HepG2 (cell line): ENCODE results near the gene SUOX. TPM values are rescaled to one million over a fixed set of nuclear protein-coding genes. Genes with fewer than 3 reads are reported as not detected.

ENCODE experiments used
- AGO1 ChIP-seq: fragments of 200-400 bp; formaldehyde crosslinking; IDR thresholded peaks from 2 replicates; pipeline ENCODE4 v1.6.1; 2017; ENCODE audit warnings: mild to moderate bottlenecking, low read depth, low read length, moderate library complexity; ENCODE audit not compliant: poor library complexity, severe bottlenecking
- DNMT1 ChIP-seq: sonication (generic); formaldehyde crosslinking; IDR thresholded peaks from 2 replicates; pipeline ENCODE4 v1.5.1; 2020; ENCODE audit warnings: mild to moderate bottlenecking, missing genetic modification reagents
- GPBP1L1 ChIP-seq: sonication (generic); formaldehyde crosslinking; IDR thresholded peaks from 2 replicates; pipeline ENCODE4 v1.5.0; 2020; ENCODE audit warnings: mild to moderate bottlenecking, missing genetic modification reagents
- HES4 ChIP-seq: sonication (generic); formaldehyde crosslinking; IDR thresholded peaks from 2 replicates; pipeline ENCODE4 v1.9.0; 2021; ENCODE audit warnings: mild to moderate bottlenecking, missing genetic modification reagents, borderline replicate concordance
- HMG20B ChIP-seq: conservative IDR thresholded peaks from 2 replicates; pipeline ENCODE4 v1.6.1; 2016; ENCODE audit warnings: missing genetic modification reagents, missing compliant biosample characterization
- KAT2B ChIP-seq: fragments of 150-350 bp; IDR thresholded peaks from 2 replicates; pipeline ENCODE4 v1.6.1; 2014; ENCODE audit warnings: low read depth, low read length, borderline replicate concordance
- KLF15 ChIP-seq: sonication (generic); formaldehyde crosslinking; IDR thresholded peaks from 2 replicates; pipeline ENCODE4 v1.8.1; 2023; ENCODE audit warnings: borderline replicate concordance, mild to moderate bottlenecking, inconsistent platforms, missing genetic modification reagents, mixed read lengths
- MED13 ChIP-seq: sonication (generic); formaldehyde crosslinking; IDR thresholded peaks from 2 replicates; pipeline ENCODE4 v1.5.0; 2020; ENCODE audit warnings: missing genetic modification reagents
- MLXIP ChIP-seq: sonication (generic); formaldehyde crosslinking; IDR thresholded peaks from 2 replicates; pipeline ENCODE4 v1.9.0; 2021; ENCODE audit warnings: missing genetic modification reagents, borderline replicate concordance
- NFE2 ChIP-seq: sonication (generic); formaldehyde crosslinking; IDR thresholded peaks from 2 replicates; pipeline ENCODE4 v1.4.0; 2020; ENCODE audit warnings: missing genetic modification reagents
- PHF8 ChIP-seq: sonication (generic); formaldehyde crosslinking; IDR thresholded peaks from 2 replicates; pipeline ENCODE4 v1.5.0; 2020; ENCODE audit warnings: missing genetic modification reagents
- RORA ChIP-seq: sonication (generic); formaldehyde crosslinking; IDR thresholded peaks from 2 replicates; pipeline ENCODE4 v1.5.0; 2020; ENCODE audit warnings: mild to moderate bottlenecking, missing genetic modification reagents, moderate library complexity
- SMAD9 ChIP-seq: sonication (generic); formaldehyde crosslinking; IDR thresholded peaks from 2 replicates; pipeline ENCODE4 v1.5.1; 2020; ENCODE audit warnings: mild to moderate bottlenecking, missing genetic modification reagents
- SP1 ChIP-seq, 2 experiments: fragments of 450-650 bp in 1 of 2; sonication (generic) in 1 of 2; formaldehyde crosslinking in 1 of 2; IDR thresholded peaks; 2 replicates each; pipeline versions ENCODE4 v1.4.0 to v1.6.1; 2016 to 2020; ENCODE audit warnings: missing genetic modification reagents in 1 of 2
- TAF1 ChIP-seq: sonication (generic); formaldehyde crosslinking; IDR thresholded peaks from 2 replicates; pipeline ENCODE4 v1.4.0; 2020; ENCODE audit warnings: missing genetic modification reagents
- U2AF1 ChIP-seq: fragments of 200-400 bp; formaldehyde crosslinking; optimal IDR thresholded peaks from 2 replicates; pipeline ENCODE3; 2017; ENCODE audit warnings: mild to moderate bottlenecking, low read depth, low read length
- ZNF3 ChIP-seq: IDR thresholded peaks from 2 replicates; pipeline ENCODE4 v1.7.0; 2017; ENCODE audit warnings: inconsistent platforms
- ZNF546 ChIP-seq: sonication (generic); formaldehyde crosslinking; conservative IDR thresholded peaks from 2 replicates; pipeline ENCODE4 v1.8.1; 2023; ENCODE audit warnings: mild to moderate bottlenecking, missing genetic modification reagents
- ZNF589 ChIP-seq: sonication (generic); formaldehyde crosslinking; conservative IDR thresholded peaks from 2 replicates; pipeline ENCODE4 v1.8.0; 2022; ENCODE audit warnings: mild to moderate bottlenecking, moderate library complexity, missing genetic modification reagents
- ZNF615 ChIP-seq: sonication (generic); formaldehyde crosslinking; IDR thresholded peaks from 2 replicates; pipeline ENCODE4 v1.5.0; 2020; ENCODE audit warnings: mild to moderate bottlenecking, missing genetic modification reagents, borderline replicate concordance
- ZNF740 ChIP-seq: sonication (generic); formaldehyde crosslinking; IDR thresholded peaks from 2 replicates; pipeline ENCODE4 v1.4.0; 2020; ENCODE audit warnings: missing genetic modification reagents
- ZNF776 ChIP-seq: sonication (generic); formaldehyde crosslinking; IDR thresholded peaks from 2 replicates; pipeline ENCODE4 v1.4.0; 2020; ENCODE audit warnings: mild to moderate bottlenecking, missing genetic modification reagents
- ZNF780A ChIP-seq: sonication (generic); formaldehyde crosslinking; IDR thresholded peaks from 2 replicates; pipeline ENCODE4 v1.8.0; 2022; ENCODE audit warnings: mild to moderate bottlenecking, missing genetic modification reagents, moderate library complexity
- ZNF850 ChIP-seq: sonication (generic); formaldehyde crosslinking; conservative IDR thresholded peaks from 2 replicates; pipeline ENCODE4 v1.9.0; 2021; ENCODE audit warnings: mild to moderate bottlenecking, missing genetic modification reagents
- polyA plus RNA-seq, 8 experiments: library from polyadenylated mRNA; depleted of rRNA in 3 of 8; stranded (reverse) in 7 of 8; unstranded in 1 of 8; fragments of >200 nt; fragmentation: Illumina TruSeq in 4 of 8; extraction: Trizol in 4 of 8; gene quantifications; 2 replicates each; pipeline versions ENCODE4 v1.2.1 to v1.2.3, GENCODE V29; 2011 to 2016; ENCODE audit warnings: low read depth in 4 of 8, missing spikeins in 1 of 8, mixed read lengths in 1 of 8; ENCODE audit not compliant: insufficient read depth in 1 of 8
- total RNA-seq, 5 experiments: library from RNA; depleted of rRNA; stranded (reverse); fragments of >200 nt; fragmentation: Illumina TruSeq; extraction: Trizol; gene quantifications; 2 replicates each; pipeline ENCODE4 v1.2.3, GENCODE V29; 2016; ENCODE audit warnings: low read depth in 1 of 5
- TF ChIP-seq, protein P1 (sequence below): IDR thresholded peaks from 2 replicates; pipeline ENCODE4 v1.6.1; 2016; ENCODE audit warnings: low read depth, borderline replicate concordance
- TF ChIP-seq, protein P2 (sequence below): sonication (generic); formaldehyde crosslinking; IDR thresholded peaks from 2 replicates; pipeline ENCODE4 v1.8.1; 2023; ENCODE audit warnings: mild to moderate bottlenecking, missing genetic modification reagents

Gene SUOX
- total and polyA plus RNA-seq, 2 of the 13 experiments (the other 11 are each of a cell fraction or from before 2014, with no cell fraction given), result 23.9 to 25.9 TPM

- TF ChIP-seq, protein P1, sequence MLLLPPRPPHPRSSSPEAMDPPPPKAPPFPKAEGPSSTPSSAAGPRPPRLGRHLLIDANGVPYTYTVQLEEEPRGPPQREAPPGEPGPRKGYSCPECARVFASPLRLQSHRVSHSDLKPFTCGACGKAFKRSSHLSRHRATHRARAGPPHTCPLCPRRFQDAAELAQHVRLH (CRISPR knock-in tag), result no peak
- no peak for TF ChIP-seq ZNF3
- TF ChIP-seq PHF8, result peak; percentile 97
- no peak for TF ChIP-seq ZNF740 (CRISPR knock-in tag)
- TF ChIP-seq KLF15 (CRISPR knock-in tag), result 0 out of 2 replicates have a peak, but pooled peaks have one; percentile 65
- TF ChIP-seq NFE2 (CRISPR knock-in tag), result no peak
- TF ChIP-seq MLXIP, result no peak
- no peak for TF ChIP-seq MED13
- TF ChIP-seq ZNF776 (CRISPR knock-in tag), result peak; percentile 46; the same call in 1 of the 2 replicates
- TF ChIP-seq RORA, result no peak
- TF ChIP-seq SP1 (IDR thresholded peaks at IDR 0.05), result peak; percentile 88
- peak; percentile 93 for TF ChIP-seq SP1 (CRISPR knock-in tag; IDR thresholded peaks at IDR 0.05)
- no peak for TF ChIP-seq SMAD9
- TF ChIP-seq GPBP1L1, result no peak
- TF ChIP-seq HES4, result no peak
- 0 out of 2 replicates have a peak, but pooled peaks have one; percentile 76 for TF ChIP-seq ZNF546 (CRISPR knock-in tag)
- no peak for TF ChIP-seq ZNF850
- 0 out of 2 replicates have a peak, but pooled peaks have one; percentile 10 for TF ChIP-seq ZNF589 (CRISPR knock-in tag)
- peak; percentile 82 for TF ChIP-seq AGO1
- no peak for TF ChIP-seq ZNF780A (CRISPR knock-in tag)
- peak; percentile 93 for TF ChIP-seq TAF1 (CRISPR knock-in tag)
- TF ChIP-seq DNMT1 (CRISPR knock-in tag), result no peak
- no peak for TF ChIP-seq ZNF615
- no peak for TF ChIP-seq HMG20B
- TF ChIP-seq, protein P2, sequence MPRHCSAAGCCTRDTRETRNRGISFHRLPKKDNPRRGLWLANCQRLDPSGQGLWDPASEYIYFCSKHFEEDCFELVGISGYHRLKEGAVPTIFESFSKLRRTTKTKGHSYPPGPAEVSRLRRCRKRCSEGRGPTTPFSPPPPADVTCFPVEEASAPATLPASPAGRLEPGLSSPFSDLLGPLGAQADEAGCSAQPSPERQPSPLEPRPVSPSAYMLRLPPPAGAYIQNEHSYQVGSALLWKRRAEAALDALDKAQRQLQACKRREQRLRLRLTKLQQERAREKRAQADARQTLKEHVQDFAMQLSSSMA (CRISPR knock-in tag), result no peak; the same call in 1 of the 2 replicates
- TF ChIP-seq KAT2B, result no peak
- no peak for TF ChIP-seq U2AF1
Measured at GRCh38 chr12:55973599-55974307, 23.3 kb upstream of the SUOX start, which contains the start of gene RAB5B (continued).
